Mucosa of descending colon (tissue), 3 donors: ENCODE measurements around the gene FBXO10. TPM values are rescaled to one million over a fixed set of nuclear protein-coding genes. Genes with fewer than 3 reads are reported as not detected.

ENCODE experiments used
- ATAC-seq: fragments of 200-7000 bp; cut with Tn5 transposase; one replicate; pipeline ENCODE4 v1.9.1; 2020; ENCODE audit warnings: mild to moderate bottlenecking, moderate library complexity
- DNase-seq, 3 donors: peaks; one replicate each; pipeline ENCODE4 v3.0.0-alpha.2; 2020
- H3K36me3 ChIP-seq: fragments of 200-600 bp; one replicate; pipeline ENCODE4 v1.8.0; 2021; ENCODE audit warnings: low read depth, mild to moderate bottlenecking
- H3K4me1 ChIP-seq: fragments of 200-600 bp; one replicate; pipeline ENCODE4 v1.8.0; 2021; ENCODE audit warnings: low read depth, mild to moderate bottlenecking
- H3K4me3 ChIP-seq: fragments of 200-600 bp; one replicate; pipeline ENCODE4 v1.8.0; 2021; ENCODE audit warnings: mild to moderate bottlenecking
- H3K9me3 ChIP-seq: fragments of 200-600 bp; one replicate; pipeline ENCODE4 v1.8.0; 2021; ENCODE audit warnings: mild to moderate bottlenecking
- intact Hi-C, 2 donors: fragments of 100-400 bp; cut with DNase I in 1 of 2; cut with micrococcal nuclease in 1 of 2; formaldehyde crosslinking; loops; one replicate each; pipeline versions ENCODE4 v1.11.0 to v1.11.1; 2022; cut with DNase I, micrococcal nuclease
- total RNA-seq, 3 donors: library from RNA; stranded (reverse); fragmentation: NEBNext Ultra II Directional in 2 of 3; extraction: Animal tissue kit (Norgen Biotek cat#: 25700) in 2 of 3; gene quantifications; one replicate each; pipeline versions ENCODE4 v1.2.1 to v1.2.4, GENCODE V29; 2021 to 2023
- TF ChIP-seq, protein P1 (sequence below): fragments of 200-600 bp; IDR thresholded peaks from one replicate; pipeline ENCODE4 v1.8.0; 2022; ENCODE audit warnings: antibody characterized with exemption, mild to moderate bottlenecking
- donor health status: DM: no; HTN: no; CAD: no; lungs with moderate emphysema.
- donor health status: DM: no; HTN: no; CAD: no.
- donor health status: DM: no; HTN: yes; CAD: no.

FBXO10 gene
- total RNA-seq, 3 donors from 2014 or later = 3.4 to 15.9 (median 4.6) TPM

DNA sequence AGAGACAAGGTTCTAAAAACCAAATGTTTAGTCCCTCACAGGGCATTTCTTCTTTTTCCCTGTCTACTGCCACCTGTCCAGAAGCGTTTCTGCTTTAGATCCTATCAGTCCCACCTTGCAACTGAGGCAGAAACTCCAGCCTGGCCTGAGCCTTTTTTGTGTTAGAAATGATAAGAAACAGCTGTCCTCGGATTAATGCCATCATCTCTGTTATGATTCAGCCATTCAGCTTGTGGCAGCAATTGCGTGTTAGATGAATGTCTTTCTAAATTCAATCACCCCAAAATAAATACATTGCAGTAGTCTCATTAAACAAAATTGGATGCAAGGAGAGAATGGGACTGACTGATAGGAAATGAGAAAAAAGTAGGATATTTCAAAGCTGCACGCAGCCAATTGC, 46.3 kb upstream of the FBXO10 start:
- Histone ChIP-seq H3K4me3 (no peak overlapping the region), H3K4me1 (no peaks in the 10 kb centered on the region), H3K9me3 (no peaks in the 10 kb centered on the region), H3K36me3 (no peaks in the 10 kb centered on the region)
- intact Hi-C loops = no loop called here
- DNase-seq (no peak), ATAC-seq (no peak)
- TF ChIP-seq, protein P1, sequence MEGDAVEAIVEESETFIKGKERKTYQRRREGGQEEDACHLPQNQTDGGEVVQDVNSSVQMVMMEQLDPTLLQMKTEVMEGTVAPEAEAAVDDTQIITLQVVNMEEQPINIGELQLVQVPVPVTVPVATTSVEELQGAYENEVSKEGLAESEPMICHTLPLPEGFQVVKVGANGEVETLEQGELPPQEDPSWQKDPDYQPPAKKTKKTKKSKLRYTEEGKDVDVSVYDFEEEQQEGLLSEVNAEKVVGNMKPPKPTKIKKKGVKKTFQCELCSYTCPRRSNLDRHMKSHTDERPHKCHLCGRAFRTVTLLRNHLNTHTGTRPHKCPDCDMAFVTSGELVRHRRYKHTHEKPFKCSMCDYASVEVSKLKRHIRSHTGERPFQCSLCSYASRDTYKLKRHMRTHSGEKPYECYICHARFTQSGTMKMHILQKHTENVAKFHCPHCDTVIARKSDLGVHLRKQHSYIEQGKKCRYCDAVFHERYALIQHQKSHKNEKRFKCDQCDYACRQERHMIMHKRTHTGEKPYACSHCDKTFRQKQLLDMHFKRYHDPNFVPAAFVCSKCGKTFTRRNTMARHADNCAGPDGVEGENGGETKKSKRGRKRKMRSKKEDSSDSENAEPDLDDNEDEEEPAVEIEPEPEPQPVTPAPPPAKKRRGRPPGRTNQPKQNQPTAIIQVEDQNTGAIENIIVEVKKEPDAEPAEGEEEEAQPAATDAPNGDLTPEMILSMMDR = no peak

- no peak overlapping the region for H3K4me3 ChIP-seq
- H3K4me1 ChIP-seq = no peaks in the 10 kb centered on the region
- no peaks in the 10 kb centered on the region for H3K36me3 ChIP-seq
- TF ChIP-seq, protein P1 = no peak
- no peak for ATAC-seq
- no peak for DNase-seq
- no peaks in the 10 kb centered on the region for H3K9me3 ChIP-seq
- intact Hi-C loops = no loop called here
Measured at GRCh38 chr9:37621273-37622121, 45.3 kb upstream of the FBXO10 start.

DNA sequence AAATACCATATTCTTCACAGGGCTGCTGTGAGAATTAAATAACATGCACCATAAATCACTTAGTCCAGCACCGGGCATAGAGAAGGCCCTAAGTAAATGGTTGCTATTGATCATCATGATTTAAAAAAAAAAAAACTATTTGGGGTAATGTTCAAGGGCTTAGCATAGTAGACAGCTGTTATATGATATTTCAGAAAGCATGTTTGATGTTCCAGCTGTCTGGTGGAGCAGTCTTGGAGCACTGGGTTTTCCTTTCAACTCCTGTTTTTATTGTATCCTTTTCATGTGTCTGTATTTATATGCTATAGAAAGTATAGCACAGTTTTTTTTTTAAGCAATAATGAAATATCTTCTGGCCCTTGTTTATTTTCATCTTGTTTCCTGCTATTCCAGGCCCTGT, 44.2 kb upstream of the FBXO10 start:
- ATAC-seq = no peak
- H3K4me3 ChIP-seq = no peak overlapping the region
- H3K4me1 ChIP-seq = no peaks in the 10 kb centered on the region
- H3K9me3 ChIP-seq = no peaks in the 10 kb centered on the region
- intact Hi-C loops = no loop called here
- no peaks in the 10 kb centered on the region for H3K36me3 ChIP-seq
- no peak for DNase-seq
- TF ChIP-seq, protein P1 = no peak

DNA sequence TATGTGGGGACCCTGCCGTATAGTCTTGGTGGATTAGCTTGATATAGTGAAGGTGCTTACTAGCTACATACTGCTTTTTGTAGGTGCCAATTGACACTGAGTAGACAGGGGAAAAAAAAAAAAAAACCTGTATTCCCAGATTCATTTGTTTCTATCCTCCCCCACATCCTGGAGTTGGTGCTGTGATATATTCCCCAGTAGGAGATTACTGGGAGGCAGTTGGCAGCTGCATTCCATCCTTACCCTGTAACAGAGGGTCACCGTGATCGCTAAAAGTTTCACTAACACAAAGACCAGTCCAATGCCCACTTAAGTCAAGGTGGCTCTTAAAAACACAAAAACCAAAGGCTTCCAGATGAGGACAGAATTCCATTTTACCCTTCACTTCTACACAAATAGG, 43.6 kb upstream of the FBXO10 start:
- intact Hi-C loops = no loop called here
- TF ChIP-seq, protein P1 = no peak
- H3K4me1 ChIP-seq = no peaks in the 10 kb centered on the region
- H3K4me3 ChIP-seq = no peak overlapping the region
- no peaks in the 10 kb centered on the region for H3K36me3 ChIP-seq
- ATAC-seq (no peak), DNase-seq (no peak)
- H3K9me3 ChIP-seq = no peaks in the 10 kb centered on the region

DNA sequence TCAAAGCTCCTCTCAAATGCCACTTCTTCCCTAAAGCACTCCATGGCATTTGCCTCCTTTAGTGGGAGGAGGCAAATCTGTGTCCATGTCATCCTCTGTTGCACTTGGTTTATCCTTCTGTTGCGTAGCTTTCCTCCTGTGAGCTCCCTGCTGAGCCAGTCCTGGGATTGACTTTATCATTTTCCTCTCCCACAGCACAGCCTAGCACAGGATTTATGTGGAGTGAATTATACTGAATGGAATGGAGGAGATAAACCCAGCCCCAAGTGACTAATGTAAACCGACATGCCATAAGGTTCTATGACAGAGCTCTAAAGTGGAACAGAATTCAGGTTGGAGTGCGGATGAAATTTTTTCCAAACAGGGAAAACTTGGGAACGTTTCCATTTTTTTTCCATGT, 42.6 kb upstream of the FBXO10 start:
- TF ChIP-seq, protein P1 = no peak
- Histone ChIP-seq H3K9me3 (no peaks in the 10 kb centered on the region), H3K4me3 (no peak overlapping the region), H3K36me3 (no peaks in the 10 kb centered on the region), H3K4me1 (no peaks in the 10 kb centered on the region)
- ATAC-seq (no peak), DNase-seq (no peak)
- intact Hi-C loops = no loop called here
